ENCODE measurements around the gene ZSWIM1.
"Not testable (repeated sequence)": the region's sequence is repeated elsewhere in the genome, so short reads cannot be mapped to it uniquely, and the experiment has no call there.

Gene ZSWIM1

GRCh38 chr20:45857114-45857881, 23.7 kb upstream of the ZSWIM1 start, which contains the start of the genes ACOT8 and ZSWIM3:
ACOT8 (minus strand) TSS chr20:45857392; CDS start chr20:45857315, 77 bp downstream.
ZSWIM3 (plus strand) TSS chr20:45857614; CDS start chr20:45857826, 212 bp downstream.
- peak; percentile 97 for DNase-seq (ENCODE audit: low read depth)

DNA sequence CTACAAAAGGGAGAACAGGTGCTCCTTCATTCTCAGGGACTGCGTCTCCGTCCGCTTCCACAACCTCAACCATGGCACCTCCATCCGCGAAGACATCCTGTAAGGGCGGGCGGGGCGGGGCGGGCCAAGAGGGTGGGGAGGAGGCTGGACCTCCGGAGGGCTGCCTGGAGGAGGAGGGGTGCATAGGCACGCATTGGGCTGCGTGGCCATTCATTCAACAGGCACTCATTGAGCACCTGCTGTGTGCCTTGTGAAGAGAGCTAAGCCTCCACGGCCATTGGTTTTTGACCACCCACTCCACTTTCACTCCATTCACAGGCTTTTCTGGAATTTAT, 23.2 kb upstream of the ZSWIM1 start:
- DNase-seq (ENCODE audit: low read depth), result no peak

GRCh38 chr20:45859916-45860315, 21.1 kb upstream of the ZSWIM1 start:
- no peak for DNase-seq (ENCODE audit: low read depth)

DNA sequence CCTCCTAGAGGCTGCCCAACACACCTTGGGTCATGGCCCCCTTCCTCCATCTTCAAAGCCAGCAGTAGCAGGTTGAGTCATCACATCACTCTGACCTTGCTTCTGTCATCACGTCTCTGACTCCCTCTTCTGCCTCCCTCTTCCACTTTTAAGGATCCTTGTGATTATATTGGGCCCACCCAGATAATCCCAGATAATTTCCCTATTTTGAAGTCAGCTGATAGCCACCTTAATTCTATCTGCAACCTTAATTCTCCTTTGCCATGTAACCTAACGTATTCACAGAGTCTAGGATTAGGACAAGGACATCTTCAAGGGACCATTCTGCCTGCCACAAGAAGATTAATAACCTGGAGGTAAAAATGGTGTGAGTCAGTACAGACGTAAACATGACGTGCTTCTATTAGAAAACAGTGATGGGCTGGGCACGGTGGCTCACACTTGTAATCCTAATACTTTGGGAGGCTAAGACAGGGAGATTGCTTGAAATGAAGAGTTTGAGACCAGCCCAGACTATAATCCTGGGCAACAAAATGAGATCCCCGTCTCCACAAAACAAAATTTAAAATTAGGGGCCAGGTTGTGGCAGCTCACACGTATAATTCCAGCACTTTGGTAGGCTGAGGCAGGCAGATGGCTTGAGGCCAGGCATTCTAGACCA, 20.3 kb upstream of the ZSWIM1 start:
- no peak for DNase-seq (ENCODE audit: low read depth)

DNA sequence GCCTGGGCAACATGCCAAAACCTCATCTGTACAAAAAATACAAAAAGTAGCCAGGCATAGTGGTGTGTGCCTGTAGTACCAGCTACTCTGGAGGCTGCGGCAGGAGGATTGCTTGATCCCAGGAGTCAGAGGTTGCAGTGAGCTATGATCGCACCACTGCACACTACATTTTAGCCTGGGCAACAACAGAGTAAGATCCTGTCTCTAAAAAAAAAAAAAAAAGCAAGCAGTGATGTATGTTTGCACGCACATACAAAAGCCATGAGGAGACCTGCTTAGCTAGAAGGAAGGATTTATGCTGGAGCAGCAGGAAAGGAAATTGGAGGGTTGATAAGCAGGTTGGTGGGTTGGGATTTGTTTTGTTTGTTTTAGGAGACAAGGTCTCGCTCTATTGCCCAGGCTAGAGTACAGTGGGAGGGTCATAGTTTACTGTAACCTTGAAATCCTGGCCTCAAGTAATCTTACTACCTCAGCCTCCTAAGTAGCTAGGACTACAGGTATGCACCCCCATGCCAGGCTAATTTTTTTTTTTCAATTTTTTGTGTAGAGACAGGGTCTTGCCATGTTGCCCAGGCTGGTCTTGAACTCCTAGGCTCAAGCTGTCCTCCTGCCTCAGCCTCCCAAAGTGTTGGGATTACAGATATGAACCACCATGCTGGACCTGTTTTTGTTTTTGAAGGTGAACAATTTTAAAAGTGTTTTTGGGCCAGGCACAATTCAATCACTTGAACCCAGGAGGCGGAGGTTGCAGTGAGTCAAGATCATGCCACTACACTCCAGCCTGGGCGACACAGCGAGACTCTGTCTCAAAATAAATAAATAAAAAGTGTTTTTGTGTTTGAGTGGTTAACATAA, 19.6 kb upstream of the ZSWIM1 start:
- no peak for DNase-seq (ENCODE audit: low read depth)

DNA sequence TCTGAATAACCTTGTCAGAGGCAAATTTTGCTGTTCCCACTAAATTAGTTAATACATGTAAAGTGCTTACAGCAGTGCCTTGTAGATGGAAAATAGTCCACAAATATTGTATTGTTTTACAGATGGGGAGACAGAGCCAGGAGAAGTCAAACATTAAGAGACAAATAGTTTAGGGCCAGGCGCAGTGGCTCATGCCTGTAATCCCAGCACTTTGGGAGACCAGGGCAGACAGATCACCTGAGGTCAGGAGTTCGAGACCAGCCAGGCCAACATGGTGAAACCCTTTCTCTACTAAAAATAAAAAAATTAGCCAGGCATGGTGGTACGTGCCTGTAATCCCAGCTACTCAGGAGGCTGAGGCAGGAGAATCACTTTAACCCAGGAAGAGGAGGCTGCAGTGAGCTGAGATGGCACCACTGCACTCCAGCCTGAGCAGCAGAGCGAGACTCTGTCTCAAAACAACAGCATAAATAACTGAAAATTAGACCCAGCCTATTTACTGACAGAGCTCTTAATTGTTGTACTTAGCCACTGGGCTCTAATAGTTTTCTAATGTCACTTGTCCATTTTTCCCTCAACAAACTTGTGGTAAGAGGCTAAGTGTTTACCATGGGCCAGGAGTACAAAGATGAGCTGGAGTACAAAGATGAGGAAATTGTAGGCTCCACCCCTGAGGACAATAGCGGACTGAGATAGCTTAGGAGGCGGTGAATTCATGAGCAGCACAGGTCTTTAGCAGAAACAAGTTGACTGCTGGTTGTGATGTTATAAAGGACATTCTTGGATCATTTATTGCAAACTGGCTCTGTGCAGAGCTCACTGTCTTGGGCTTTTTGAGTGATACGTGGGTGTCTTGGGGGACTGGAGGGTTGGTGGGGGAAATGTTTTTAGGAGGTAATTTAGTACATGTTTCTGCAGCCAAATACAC, 17.2 kb upstream of the ZSWIM1 start:
- no peak for DNase-seq (ENCODE audit: low read depth)

DNA sequence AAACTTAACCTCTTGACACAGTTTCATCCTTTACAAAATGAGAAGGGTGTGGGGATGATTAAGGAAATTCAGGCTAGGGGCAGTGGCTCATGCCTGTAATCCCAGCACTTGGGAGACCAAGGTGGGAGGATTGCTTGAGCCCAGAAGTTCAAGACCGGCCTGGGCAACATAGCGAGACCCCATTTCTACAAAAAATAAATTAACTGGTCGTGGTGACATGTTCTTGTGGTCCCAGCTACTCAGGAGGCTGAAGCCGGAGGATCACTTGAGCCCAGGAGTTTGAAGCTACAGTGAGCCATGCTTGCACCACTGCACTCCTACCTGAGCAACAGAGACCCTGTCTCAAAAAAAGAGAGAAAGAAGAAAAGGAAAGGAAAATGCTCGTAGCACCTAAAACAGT, 14.6 kb upstream of the ZSWIM1 start:
- DNase-seq (ENCODE audit: low read depth), result no peak

GRCh38 chr20:45867136-45867818, 13.8 kb upstream of the ZSWIM1 start:
- no peak for DNase-seq (ENCODE audit: low read depth)

- DNase-seq (ENCODE audit: low read depth), result no peak
Measured at GRCh38 chr20:45867819-45868176, 13.2 kb upstream of the ZSWIM1 start.

DNA sequence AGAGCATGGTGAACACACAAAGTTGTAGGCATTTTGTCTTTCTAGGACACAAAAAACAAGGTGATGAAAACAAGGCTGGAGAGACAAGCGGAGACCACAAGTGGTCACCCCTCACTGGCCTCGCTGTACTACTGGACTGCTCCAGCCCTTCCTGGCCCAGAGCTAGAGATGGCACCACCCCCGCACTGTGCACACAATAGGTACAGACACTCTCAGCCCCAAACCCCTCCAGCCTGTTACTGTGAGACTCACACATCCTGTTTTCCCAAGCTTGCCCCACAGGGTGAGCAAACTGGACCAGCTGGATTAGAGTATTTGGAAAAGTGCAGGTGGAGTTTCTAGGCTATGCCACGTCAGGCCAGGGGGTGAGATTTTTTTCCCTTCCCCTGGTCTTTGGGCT, 8.4 kb upstream of the ZSWIM1 start:
- DNase-seq (ENCODE audit: low read depth), result no peak

DNA sequence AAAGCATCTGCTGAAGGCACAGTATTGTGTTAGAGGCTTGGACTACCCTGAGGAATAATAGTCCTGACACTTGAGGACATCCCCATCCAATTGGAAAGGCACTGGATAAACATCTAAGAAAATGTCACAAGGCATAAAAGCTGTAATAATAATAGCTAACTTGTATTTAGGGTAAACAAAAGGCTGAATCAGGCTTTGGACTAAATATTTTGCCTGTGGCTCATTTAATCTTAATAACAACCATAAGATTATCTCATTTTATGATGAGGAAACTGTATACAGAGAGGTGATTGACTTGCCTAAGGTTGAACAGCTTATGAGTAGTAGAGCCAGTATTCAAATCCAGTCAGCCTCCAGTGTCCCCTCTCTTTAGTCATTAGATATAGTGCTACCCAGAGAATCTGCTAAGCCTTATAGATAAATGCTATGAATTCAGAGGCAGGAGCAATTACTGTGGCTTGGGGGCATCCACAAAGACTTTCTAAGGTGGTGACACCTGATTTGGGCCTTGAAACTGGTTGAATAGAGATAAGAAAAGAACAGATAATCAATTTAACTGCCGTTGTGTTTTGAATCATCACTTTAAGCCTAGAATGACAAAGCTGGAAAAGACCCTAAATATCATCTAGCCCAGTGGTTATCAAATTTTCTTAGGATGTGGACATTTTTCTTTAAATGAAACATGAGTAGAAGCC, 7.5 kb upstream of the ZSWIM1 start:
- no peak for DNase-seq (ENCODE audit: low read depth)

DNA sequence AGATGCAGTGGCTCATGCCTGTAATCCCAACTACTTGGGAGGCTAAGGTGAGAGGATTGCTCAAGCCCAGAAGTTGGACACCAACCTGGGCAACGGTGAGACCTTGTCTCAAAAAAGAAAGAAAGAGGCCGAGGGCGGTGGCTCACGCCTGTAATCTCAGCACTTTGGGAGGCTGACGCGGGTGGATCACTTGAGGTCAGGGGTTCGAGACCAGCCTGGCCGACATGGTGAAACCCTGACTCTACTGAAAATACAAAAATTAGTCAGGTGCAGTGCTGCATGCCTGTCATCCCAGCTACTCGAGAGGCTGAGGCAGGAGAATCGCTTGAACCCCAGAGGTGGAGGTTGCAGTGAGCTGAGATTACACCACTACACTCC, 6.9 kb upstream of the ZSWIM1 start:
- not testable (repeated sequence) for DNase-seq (ENCODE audit: low read depth)

DNA sequence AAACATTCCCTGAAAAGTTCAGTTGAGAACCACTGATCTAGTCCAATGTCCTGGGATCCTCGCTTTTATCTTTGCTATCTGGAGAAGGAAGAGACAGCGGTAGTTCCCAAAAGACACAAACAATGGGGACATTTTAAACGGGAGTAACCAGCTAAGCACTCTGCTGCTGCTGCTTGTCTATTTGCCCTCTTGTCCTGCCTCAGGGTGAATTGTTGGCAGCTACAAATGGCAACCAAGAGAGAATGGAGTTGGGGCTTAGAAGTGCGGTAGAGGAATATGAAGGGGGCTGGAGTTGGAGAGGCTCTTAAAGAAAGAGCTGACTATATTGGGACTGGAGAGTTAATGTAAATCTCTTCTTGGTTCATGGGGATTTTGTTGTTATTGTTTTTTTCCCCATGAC, 6.5 kb upstream of the ZSWIM1 start:
- no peak for DNase-seq (ENCODE audit: low read depth)

DNA sequence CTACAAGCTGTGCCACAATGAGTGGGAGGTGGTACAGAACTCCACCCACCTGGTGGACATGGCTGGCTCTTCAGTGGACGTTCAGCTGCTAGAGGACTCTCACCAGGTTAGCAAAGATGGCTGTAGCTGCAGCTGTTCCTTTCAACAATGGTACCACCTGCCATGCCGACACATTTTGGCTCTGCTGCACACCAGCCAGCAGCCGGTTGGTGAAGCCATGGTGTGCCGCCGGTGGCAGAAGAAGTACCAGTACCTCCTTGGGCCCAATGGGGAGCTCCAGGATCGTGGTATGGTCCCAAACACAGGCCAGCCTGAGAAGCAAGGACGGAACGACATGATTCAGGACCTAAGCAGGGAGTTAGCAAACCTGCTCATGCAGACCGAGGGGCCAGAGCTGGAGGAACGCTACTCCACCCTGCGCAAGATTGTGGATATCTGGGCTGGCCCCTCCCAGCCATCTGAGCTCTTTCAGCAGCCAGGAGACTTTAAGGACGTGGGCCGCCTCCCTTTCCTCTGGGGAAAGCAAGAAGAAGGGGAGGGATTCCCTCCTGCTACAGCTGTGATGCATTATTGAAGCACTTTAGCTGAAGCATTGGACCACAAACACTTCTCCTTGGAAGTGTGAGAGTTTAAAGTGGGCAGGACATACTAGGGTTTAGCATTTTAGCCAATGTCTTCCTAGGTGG, 2.8 kb upstream of the ZSWIM1 start:
- no peak for DNase-seq (ENCODE audit: low read depth)

- no peak for DNase-seq (ENCODE audit: low read depth)
Measured at GRCh38 chr20:45882469-45883099, 1.6 kb downstream of the ZSWIM1 start.

GRCh38 chr20:45883100-45883469, 2.1 kb downstream of the ZSWIM1 start:
- DNase-seq (ENCODE audit: low read depth), result no peak

GRCh38 chr20:45886590-45887345, 5.7 kb downstream of the ZSWIM1 start:
- DNase-seq (ENCODE audit: low read depth), result no peak

GRCh38 chr20:45887346-45887715, 6.3 kb downstream of the ZSWIM1 start, which contains the start of gene SPATA25:
SPATA25 (minus strand) TSS chr20:45887622; CDS start chr20:45887590, 32 bp downstream.
- no peak for DNase-seq (ENCODE audit: low read depth)

GRCh38 chr20:45888681-45889080, 7.7 kb downstream of the ZSWIM1 start:
- no peak for DNase-seq (ENCODE audit: low read depth)
